SK-N-SH (cell line): ENCODE results near the gene ARHGAP42. TPM values are rescaled to one million over a fixed set of nuclear protein-coding genes. Genes with fewer than 3 reads are reported as not detected.

Experiments
- CTCF ChIA-PET: fragments of 300-600, 350-600 bp; formaldehyde crosslinking; extraction: SDS; loops from one replicate; lab custom pipeline; 2021; lab: Yijun Ruan, JAX
- POLR2A ChIA-PET: fragments of 350-600 bp; sonication (Branson Sonifier 250); formaldehyde crosslinking; extraction: SDS; loops from one replicate; lab custom pipeline; 2020; ENCODE audit warnings: antibody characterized with exemption, inconsistent platforms; lab: Yijun Ruan, JAX
- DNase-seq: peaks from one replicate; pipeline ENCODE4 v3.0.0; 2012
- H2AFZ ChIP-seq: fragments of 200-600 bp; sonication (generic); 2 replicates; pipeline ENCODE4 v1.8.1; 2016; ENCODE audit warnings: antibody characterized with exemption, mild to moderate bottlenecking, low read depth
- H3F3A ChIP-seq: fragments of 200-600 bp; sonication (generic); replicated peaks from 2 replicates; pipeline ENCODE3; 2016; ENCODE audit warnings: antibody characterized with exemption, mild to moderate bottlenecking; ENCODE audit not compliant: insufficient read depth
- H3K27ac ChIP-seq, 2 experiments: fragments of 200-500 bp in 1 of 2; fragments of 200-600 bp in 1 of 2; sonication (Bioruptor generic) in 1 of 2; sonication (generic), shearing (Covaris generic) in 1 of 2; 2 replicates each; pipeline versions ENCODE4 v1.5.1 to v1.6.1; 2014 to 2016; ENCODE audit warnings: low read depth in 2 of 2, inconsistent platforms in 1 of 2, low read length in 1 of 2, mild to moderate bottlenecking in 1 of 2, mixed read lengths in 1 of 2
- H3K27me3 ChIP-seq: fragments of 200-600 bp; sonication (generic), shearing (Covaris generic); 2 replicates; pipeline ENCODE4 v1.6.1; 2016; ENCODE audit warnings: mixed run types; ENCODE audit not compliant: insufficient read depth
- H3K36me3 ChIP-seq, 2 experiments: fragments of 200-500 bp in 1 of 2; fragments of 200-600 bp in 1 of 2; sonication (Bioruptor generic) in 1 of 2; sonication (generic) in 1 of 2; replicated peaks in 1 of 2; 2 replicates each; pipeline versions ENCODE3 to v1.5.1; 2014 to 2016; ENCODE audit warnings: low read length in 1 of 2, mild to moderate bottlenecking in 1 of 2; ENCODE audit not compliant: insufficient read depth in 2 of 2, control insufficient read depth in 1 of 2
- H3K4me1 ChIP-seq, 2 experiments: fragments of 200-500 bp in 1 of 2; fragments of 200-600 bp in 1 of 2; sonication (Bioruptor generic) in 1 of 2; sonication (generic), shearing (Covaris generic) in 1 of 2; 2 replicates each; pipeline versions ENCODE4 v1.5.1 to v1.6.1; 2014 to 2016; ENCODE audit warnings: low read depth in 1 of 2, low read length in 1 of 2, mixed run types in 1 of 2; ENCODE audit not compliant: insufficient read depth in 2 of 2, control insufficient read depth in 1 of 2
- H3K4me2 ChIP-seq: fragments of 200-600 bp; sonication (generic), shearing (Covaris generic); 2 replicates; pipeline ENCODE4 v1.6.1; 2017; ENCODE audit warnings: mixed run types
- H3K4me3 ChIP-seq, 2 experiments: fragments of 200-500 bp in 1 of 2; fragments of 200-600 bp in 1 of 2; sonication (Bioruptor generic) in 1 of 2; sonication (generic), shearing (Covaris generic) in 1 of 2; 2 replicates each; pipeline versions ENCODE4 v1.5.1 to v1.8.1; 2014 to 2016; ENCODE audit warnings: low read depth in 2 of 2, inconsistent platforms in 1 of 2, low read length in 1 of 2, mild to moderate bottlenecking in 1 of 2, mixed read lengths in 1 of 2, moderate library complexity in 1 of 2
- H3K79me2 ChIP-seq: fragments of 200-600 bp; sonication (generic); 2 replicates; pipeline ENCODE4 v1.8.1; 2017; ENCODE audit warnings: mild to moderate bottlenecking; ENCODE audit not compliant: insufficient read depth
- H3K9ac ChIP-seq: fragments of 200-600 bp; sonication (generic); 2 replicates; pipeline ENCODE4 v1.6.1; 2017; ENCODE audit warnings: mixed run types
- H3K9me2 ChIP-seq: fragments of 200-600 bp; sonication (generic); 2 replicates; pipeline ENCODE4 v1.6.1; 2017; ENCODE audit warnings: mixed run types
- H3K9me3 ChIP-seq: fragments of 200-600 bp; sonication (generic); 2 replicates; pipeline ENCODE4 v1.6.1; 2017; ENCODE audit warnings: mixed run types, mild to moderate bottlenecking, moderate library complexity
- H4K20me1 ChIP-seq: fragments of 200-600 bp; sonication (generic); 2 replicates; pipeline ENCODE4 v1.6.1; 2017; ENCODE audit warnings: mild to moderate bottlenecking, mixed run types; ENCODE audit not compliant: insufficient read depth
- CTCF ChIP-seq: fragments of 200-600 bp; sonication (generic); IDR thresholded peaks from 2 replicates; pipeline ENCODE4 v1.6.1; 2017; ENCODE audit warnings: antibody characterized with exemption, mild to moderate bottlenecking, moderate library complexity
- ELF1 ChIP-seq: IDR thresholded peaks from 2 replicates; pipeline ENCODE4 v1.4.0; 2012
- EP300 ChIP-seq, 2 experiments: IDR thresholded peaks; 2 replicates each; pipeline versions ENCODE4 v1.4.0 to v1.6.1; 2012; ENCODE audit warnings: borderline replicate concordance in 1 of 2, low read depth in 1 of 2, low read length in 1 of 2
- EZH2phosphoT487 ChIP-seq: fragments of 200-600 bp; sonication (generic); IDR thresholded peaks from 2 replicates; pipeline ENCODE4 v1.6.1; 2017; ENCODE audit warnings: low read depth, mixed run types, mild to moderate bottlenecking, antibody characterized with exemption, moderate library complexity, borderline replicate concordance
- FOSL2 ChIP-seq: IDR thresholded peaks from 2 replicates; pipeline ENCODE4 v1.4.0; 2012; ENCODE audit warnings: low read depth, mild to moderate bottlenecking, moderate library complexity, borderline replicate concordance
- FOXJ3 ChIP-seq: sonication (generic); formaldehyde crosslinking; IDR thresholded peaks from 2 replicates; pipeline ENCODE4 v1.5.1; 2020; ENCODE audit warnings: mild to moderate bottlenecking, missing genetic modification reagents
- FOXM1 ChIP-seq: IDR thresholded peaks from 2 replicates; pipeline ENCODE4 v1.4.0; 2012; ENCODE audit warnings: low read depth, mild to moderate bottlenecking
- GABPA ChIP-seq: IDR thresholded peaks from 2 replicates; pipeline ENCODE4 v1.4.0; 2012; ENCODE audit warnings: low read depth, mild to moderate bottlenecking
- MEF2A ChIP-seq: IDR thresholded peaks from 2 replicates; pipeline ENCODE4 v1.4.0; 2012; ENCODE audit warnings: low read depth, borderline replicate concordance
- MXI1 ChIP-seq: IDR thresholded peaks from 2 replicates; pipeline ENCODE4 v1.6.1; 2012; ENCODE audit warnings: mild to moderate bottlenecking, low read depth, low read length, improper control_type of control experiment
- NFIC ChIP-seq: IDR thresholded peaks from 2 replicates; pipeline ENCODE4 v1.4.0; 2012; ENCODE audit warnings: borderline replicate concordance
- RAD21 ChIP-seq: IDR thresholded peaks from 2 replicates; pipeline ENCODE4 v1.6.1; 2012; ENCODE audit warnings: mild to moderate bottlenecking, low read length
- RFX5 ChIP-seq: IDR thresholded peaks from 2 replicates; pipeline ENCODE4 v1.6.1; 2012; ENCODE audit warnings: mild to moderate bottlenecking, improper control_type of control experiment, low read length
- RXRA ChIP-seq: IDR thresholded peaks from 2 replicates; pipeline ENCODE4 v1.4.0; 2012; ENCODE audit warnings: low read depth, mild to moderate bottlenecking, borderline replicate concordance
- SIN3A ChIP-seq: IDR thresholded peaks from 2 replicates; pipeline ENCODE4 v1.6.1; 2012; ENCODE audit warnings: low read depth, mild to moderate bottlenecking, low read length, moderate library complexity, borderline replicate concordance
- SMC3 ChIP-seq: IDR thresholded peaks from 2 replicates; pipeline ENCODE4 v1.6.1; 2012; ENCODE audit warnings: low read depth, low read length, improper control_type of control experiment
- TAF1 ChIP-seq: IDR thresholded peaks from 2 replicates; pipeline ENCODE4 v1.6.1; 2012; ENCODE audit warnings: low read depth, mild to moderate bottlenecking, low read length, moderate library complexity, borderline replicate concordance
- TCF12 ChIP-seq: IDR thresholded peaks from 2 replicates; pipeline ENCODE4 v1.4.0; 2012
- TEAD4 ChIP-seq: IDR thresholded peaks from 2 replicates; pipeline ENCODE4 v1.4.0; 2012; ENCODE audit warnings: mild to moderate bottlenecking, borderline replicate concordance; ENCODE audit not compliant: insufficient read depth
- ZBTB33 ChIP-seq: IDR thresholded peaks from 2 replicates; pipeline ENCODE4 v1.4.0; 2012; ENCODE audit warnings: low read depth, borderline replicate concordance
- WGBS: methylation state at CpG from one replicate; pipeline ENCODE4 v1.1.6; 2017; ENCODE audit warnings: low lambda C conversion rate; 5-methylcytosine and 5-hydroxymethylcytosine counted together
- polyA plus RNA-seq, 3 experiments: library from polyadenylated mRNA; depleted of rRNA; stranded (reverse); fragments of >200 nt; gene quantifications; 2 replicates each; pipeline ENCODE4 v1.2.3, GENCODE V29; 2012
- TF ChIP-seq, protein P1 (sequence below): IDR thresholded peaks from 2 replicates; pipeline ENCODE4 v1.4.0; 2012; ENCODE audit warnings: low read depth, borderline replicate concordance
- TF ChIP-seq, protein P2 (sequence below): fragments of 150-350 bp; IDR thresholded peaks from 2 replicates; pipeline ENCODE4 v1.6.1; 2016; ENCODE audit warnings: mild to moderate bottlenecking, low read depth, low read length

The ARHGAP42 gene
- polyA plus RNA-seq, 1 of the 3 experiments (the other 2 are of a cell fraction), result 0.02 TPM

- no peak overlapping the region for H3K4me2 ChIP-seq
- H3K4me1 ChIP-seq, result no peaks in the 10 kb centered on the region
- WGBS, result 22% methylated on average over 1 of the region's 1 CpG
- no peak overlapping the region for H3K4me3 ChIP-seq
- POLR2A ChIA-PET, result no interaction called here
- H3K36me3 ChIP-seq, result no peaks in the 10 kb centered on the region
- CTCF ChIA-PET, result no interaction called here
- H3F3A ChIP-seq, result no peaks in the 10 kb centered on the region
- no peak overlapping the region for H3K9ac ChIP-seq
- no peak for TF ChIP-seq RFX5
- no peak for TF ChIP-seq EZH2phosphoT487
- no peak for TF ChIP-seq FOSL2
- no peak for TF ChIP-seq TAF1
- no peak for TF ChIP-seq GABPA
- no peak for TF ChIP-seq SIN3A
- no peak for TF ChIP-seq EP300 (IDR thresholded peaks at IDR 0.05; ENCODE audit: borderline replicate concordance in 1 of 2, low read depth in 1 of 2, low read length in 1 of 2)
- TF ChIP-seq ELF1, result no peak
- TF ChIP-seq, all 33 proteins: peak for 0
- Histone ChIP-seq H3K9me2 (no peaks in the 10 kb centered on the region), H3K9me3 (no peaks in the 10 kb centered on the region), H2AFZ (no peak overlapping the region), H3K27ac (no peak overlapping the region), H3K79me2 (no peaks in the 10 kb centered on the region), H4K20me1 (no peaks in the 10 kb centered on the region), H3K27me3 (no peaks in the 10 kb centered on the region; the same call in 1 of the 2 replicates)
- DNase-seq, result no peak
These were observed 44.4 kb downstream of the ARHGAP42 start for GRCh38 chr11:100731471-100731870.

- no peak overlapping the region for H2AFZ ChIP-seq
- no peaks in the 10 kb centered on the region; the same call in 1 of the 2 replicates for H3K27me3 ChIP-seq
- H4K20me1 ChIP-seq, result no peaks in the 10 kb centered on the region
- H3K4me3 ChIP-seq, result no peak overlapping the region
- POLR2A ChIA-PET, result no interaction called here
- no peaks in the 10 kb centered on the region for H3K9me3 ChIP-seq
- TF ChIP-seq FOXJ3 (no peak), TAF1 (no peak), MXI1 (no peak), RAD21 (no peak), CTCF (no peak), ELF1 (no peak), EP300 (IDR thresholded peaks at IDR 0.05; ENCODE audit: borderline replicate concordance in 1 of 2, low read depth in 1 of 2, low read length in 1 of 2) (no peak), RXRA (no peak), FOXM1 (no peak), ZBTB33 (no peak), GABPA (no peak), TEAD4 (no peak), RFX5 (no peak), NFIC (no peak), MEF2A (no peak), SMC3 (no peak), TCF12 (no peak)
- TF ChIP-seq, protein P1, sequence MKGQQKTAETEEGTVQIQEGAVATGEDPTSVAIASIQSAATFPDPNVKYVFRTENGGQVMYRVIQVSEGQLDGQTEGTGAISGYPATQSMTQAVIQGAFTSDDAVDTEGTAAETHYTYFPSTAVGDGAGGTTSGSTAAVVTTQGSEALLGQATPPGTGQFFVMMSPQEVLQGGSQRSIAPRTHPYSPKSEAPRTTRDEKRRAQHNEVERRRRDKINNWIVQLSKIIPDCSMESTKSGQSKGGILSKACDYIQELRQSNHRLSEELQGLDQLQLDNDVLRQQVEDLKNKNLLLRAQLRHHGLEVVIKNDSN, result no peak
- TF ChIP-seq, protein P2, sequence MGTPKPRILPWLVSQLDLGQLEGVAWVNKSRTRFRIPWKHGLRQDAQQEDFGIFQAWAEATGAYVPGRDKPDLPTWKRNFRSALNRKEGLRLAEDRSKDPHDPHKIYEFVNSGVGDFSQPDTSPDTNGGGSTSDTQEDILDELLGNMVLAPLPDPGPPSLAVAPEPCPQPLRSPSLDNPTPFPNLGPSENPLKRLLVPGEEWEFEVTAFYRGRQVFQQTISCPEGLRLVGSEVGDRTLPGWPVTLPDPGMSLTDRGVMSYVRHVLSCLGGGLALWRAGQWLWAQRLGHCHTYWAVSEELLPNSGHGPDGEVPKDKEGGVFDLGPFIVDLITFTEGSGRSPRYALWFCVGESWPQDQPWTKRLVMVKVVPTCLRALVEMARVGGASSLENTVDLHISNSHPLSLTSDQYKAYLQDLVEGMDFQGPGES, result no peak
- H3K4me1 ChIP-seq, result no peaks in the 10 kb centered on the region
- DNase-seq, result no peak
- no peak overlapping the region for H3K4me2 ChIP-seq
- no peaks in the 10 kb centered on the region for H3K9me2 ChIP-seq
- no peaks in the 10 kb centered on the region for H3K79me2 ChIP-seq
- H3K36me3 ChIP-seq, result no peaks in the 10 kb centered on the region
- CTCF ChIA-PET, result no interaction called here
- no peaks in the 10 kb centered on the region for H3F3A ChIP-seq
- H3K27ac ChIP-seq, result no peak overlapping the region
- no peak overlapping the region for H3K9ac ChIP-seq
These were observed 45.9 kb downstream of the ARHGAP42 start for GRCh38 chr11:100732949-100733348.
